Neural crest cell (in vitro differentiated cells): ENCODE measurements around the gene C1orf105. TPM values are rescaled to one million over a fixed set of nuclear protein-coding genes. Genes with fewer than 3 reads are reported as not detected.

Experiments used
- DNase-seq: peaks from one replicate; pipeline ENCODE4 v3.0.0; 2021; ENCODE audit warnings: low read depth, mixed read lengths, low spot score
- H3K27ac Mint-ChIP-seq: one replicate; pipeline ENCODE4 v1.8.0; 2021; ENCODE audit warnings: mild to moderate bottlenecking, mixed read lengths; ENCODE audit not compliant: unreplicated experiment
- H3K27me3 Mint-ChIP-seq: 2 replicates; pipeline ENCODE4 v1.8.0; 2021; ENCODE audit warnings: low read depth, mild to moderate bottlenecking, mixed read lengths
- H3K36me3 Mint-ChIP-seq: 2 replicates; pipeline ENCODE4 v1.8.0; 2021; ENCODE audit warnings: low read depth, mild to moderate bottlenecking, mixed read lengths
- H3K4me1 Mint-ChIP-seq: 2 replicates; pipeline ENCODE4 v1.8.0; 2021; ENCODE audit warnings: mixed read lengths
- H3K4me3 Mint-ChIP-seq: one replicate; pipeline ENCODE4 v1.8.0; 2021; ENCODE audit warnings: mild to moderate bottlenecking, mixed read lengths
- H3K9me3 Mint-ChIP-seq: 2 replicates; pipeline ENCODE4 v1.8.0; 2021; ENCODE audit warnings: mixed read lengths
- total RNA-seq: library from RNA; stranded (reverse); gene quantifications from 2 replicates; pipeline ENCODE4 v1.2.1, GENCODE V29; 2021
- TF ChIP-seq, protein P1 (sequence below): fragments of 200-600 bp; sonication (generic); conservative IDR thresholded peaks from 2 replicates; pipeline ENCODE4 v1.5.0; 2021; ENCODE audit warnings: antibody characterized with exemption, mild to moderate bottlenecking

The C1orf105 gene
- total RNA-seq, 1 donor from 2014 or later: not detected

GRCh38 chr1:172451002-172451443 is 30.5 kb downstream of the C1orf105 start:
- H3K27ac Mint-ChIP-seq: peak overlapping the region; percentile 68
- TF ChIP-seq, protein P1, sequence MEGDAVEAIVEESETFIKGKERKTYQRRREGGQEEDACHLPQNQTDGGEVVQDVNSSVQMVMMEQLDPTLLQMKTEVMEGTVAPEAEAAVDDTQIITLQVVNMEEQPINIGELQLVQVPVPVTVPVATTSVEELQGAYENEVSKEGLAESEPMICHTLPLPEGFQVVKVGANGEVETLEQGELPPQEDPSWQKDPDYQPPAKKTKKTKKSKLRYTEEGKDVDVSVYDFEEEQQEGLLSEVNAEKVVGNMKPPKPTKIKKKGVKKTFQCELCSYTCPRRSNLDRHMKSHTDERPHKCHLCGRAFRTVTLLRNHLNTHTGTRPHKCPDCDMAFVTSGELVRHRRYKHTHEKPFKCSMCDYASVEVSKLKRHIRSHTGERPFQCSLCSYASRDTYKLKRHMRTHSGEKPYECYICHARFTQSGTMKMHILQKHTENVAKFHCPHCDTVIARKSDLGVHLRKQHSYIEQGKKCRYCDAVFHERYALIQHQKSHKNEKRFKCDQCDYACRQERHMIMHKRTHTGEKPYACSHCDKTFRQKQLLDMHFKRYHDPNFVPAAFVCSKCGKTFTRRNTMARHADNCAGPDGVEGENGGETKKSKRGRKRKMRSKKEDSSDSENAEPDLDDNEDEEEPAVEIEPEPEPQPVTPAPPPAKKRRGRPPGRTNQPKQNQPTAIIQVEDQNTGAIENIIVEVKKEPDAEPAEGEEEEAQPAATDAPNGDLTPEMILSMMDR: no peak

GRCh38 chr1:172452536-172453152 is 32.2 kb downstream of the C1orf105 start:
- Mint-ChIP-seq H3K27me3 (no peaks in the 10 kb centered on the region), H3K9me3 (no peaks in the 10 kb centered on the region), H3K4me3 (no peak overlapping the region), H3K27ac (no peak overlapping the region), H3K36me3 (no peaks in the 10 kb centered on the region), H3K4me1 (peaks cover 23% of the 10 kb centered on the region)
- DNase-seq: no peak
- TF ChIP-seq, protein P1: no peak

More at GRCh38 chr1:172451002-172451443, 30.5 kb downstream of the C1orf105 start:
- no peak for DNase-seq
- Mint-ChIP-seq H3K9me3 (no peaks in the 10 kb centered on the region), H3K36me3 (no peaks in the 10 kb centered on the region), H3K4me1 (peaks cover 23% of the 10 kb centered on the region), H3K27me3 (no peaks in the 10 kb centered on the region), H3K4me3 (no peak overlapping the region)

- H3K9me3 Mint-ChIP-seq: no peaks in the 10 kb centered on the region
- H3K4me3 Mint-ChIP-seq: no peak overlapping the region
- no peak overlapping the region for H3K27ac Mint-ChIP-seq
- H3K36me3 Mint-ChIP-seq: no peaks in the 10 kb centered on the region
- TF ChIP-seq, protein P1: no peak
- no peaks in the 10 kb centered on the region for H3K27me3 Mint-ChIP-seq
- H3K4me1 Mint-ChIP-seq: peaks cover 23% of the 10 kb centered on the region
- DNase-seq: no peak
Measured at GRCh38 chr1:172453153-172453545, 32.7 kb downstream of the C1orf105 start.

GRCh38 chr1:172453607-172454006 is 33.1 kb downstream of the C1orf105 start:
- H3K27me3 Mint-ChIP-seq: no peaks in the 10 kb centered on the region
- H3K4me3 Mint-ChIP-seq: no peak overlapping the region

GRCh38 chr1:172455451-172455850 is 35.0 kb downstream of the C1orf105 start:
- Mint-ChIP-seq H3K4me3 (no peak overlapping the region), H3K4me1 (peaks cover 23% of the 10 kb centered on the region), H3K27me3 (no peaks in the 10 kb centered on the region), H3K36me3 (no peaks in the 10 kb centered on the region), H3K27ac (no peak overlapping the region), H3K9me3 (no peaks in the 10 kb centered on the region)
- DNase-seq: no peak
- TF ChIP-seq, protein P1: no peak

More at GRCh38 chr1:172453607-172454006, 33.1 kb downstream of the C1orf105 start:
- Mint-ChIP-seq H3K36me3 (no peaks in the 10 kb centered on the region), H3K4me1 (peaks cover 23% of the 10 kb centered on the region), H3K27ac (peak overlapping the region; percentile 59), H3K9me3 (no peaks in the 10 kb centered on the region)
- DNase-seq: no peak
- TF ChIP-seq, protein P1: no peak
